HG03159 (cell line): ENCODE data around the gene SSU72.

ENCODE experiments used
- ATAC-seq: cut with Tn5 transposase; IDR thresholded peaks from one replicate; pipeline ENCODE4 v1.9.1; 2021; ENCODE audit warnings: mild to moderate bottlenecking, moderate library complexity; ENCODE audit not compliant: unreplicated experiment

SSU72 gene

GRCh38 chr1:1612104-1612400 lies 37.4 kb upstream of the SSU72 start:
- no peak for ATAC-seq

GRCh38 chr1:1610796-1611195 lies 36.1 kb upstream of the SSU72 start:
- ATAC-seq = no peak

- no peak for ATAC-seq
Measured at GRCh38 chr1:1609822-1610485, 35.3 kb upstream of the SSU72 start.

- ATAC-seq = no peak
Measured at GRCh38 chr1:1606232-1606631, 31.6 kb upstream of the SSU72 start.

GRCh38 chr1:1605724-1606123 lies 31.1 kb upstream of the SSU72 start:
- no peak for ATAC-seq

GRCh38 chr1:1605034-1605591 lies 30.4 kb upstream of the SSU72 start:
- ATAC-seq = no peak

GRCh38 chr1:1604374-1605033 lies 29.8 kb upstream of the SSU72 start:
- ATAC-seq = no peak

GRCh38 chr1:1603671-1604373 lies 29.2 kb upstream of the SSU72 start:
- no peak for ATAC-seq

- ATAC-seq = no peak
Measured at GRCh38 chr1:1602968-1603506, 28.4 kb upstream of the SSU72 start.

- no peak for ATAC-seq
Measured at GRCh38 chr1:1602304-1602967, 27.8 kb upstream of the SSU72 start.

- no peak for ATAC-seq
Measured at GRCh38 chr1:1601564-1602303, 27.1 kb upstream of the SSU72 start.

GRCh38 chr1:1600861-1601563 lies 26.3 kb upstream of the SSU72 start:
- ATAC-seq = no peak

GRCh38 chr1:1599935-1600860 lies 25.5 kb upstream of the SSU72 start, which contains the start of gene FNDC10:
Gene FNDC10, minus strand, starts transcription at chr1:1600135. Its CDS starts 120 bp downstream, at chr1:1600015.
- ATAC-seq = no peak

GRCh38 chr1:1599030-1599934 lies 24.6 kb upstream of the SSU72 start:
- ATAC-seq = no peak

- ATAC-seq = no peak
Measured at GRCh38 chr1:1598720-1599029, 24.0 kb upstream of the SSU72 start.

GRCh38 chr1:1598051-1598719 lies 23.5 kb upstream of the SSU72 start:
- no peak for ATAC-seq

GRCh38 chr1:1597275-1597930 lies 22.7 kb upstream of the SSU72 start:
- no peak for ATAC-seq
